Astrocyte of the spinal cord (primary cell): Measurements from ENCODE around the gene DUSP28.
"Not testable (repeated sequence)": the region's sequence is repeated elsewhere in the genome, so short reads cannot be mapped to it uniquely, and the experiment has no call there.

Experiments used
- DNase-seq: peaks from one replicate; pipeline ENCODE4 v3.0.0; 2011; ENCODE audit warnings: low read depth, low spot score
- H3K4me3 ChIP-seq: 2 replicates; pipeline ENCODE4 v1.5.1; 2011; ENCODE audit warnings: low read depth, mild to moderate bottlenecking, low read length, moderate library complexity
- CTCF ChIP-seq: IDR thresholded peaks from 2 replicates; pipeline ENCODE4 v1.5.1; 2012; ENCODE audit warnings: low read depth, mild to moderate bottlenecking, low read length, inconsistent platforms
- in situ Hi-C: cut with HindIII; loops from 2 replicates; pipeline ENCODE4 v1.10.0; 2017; ENCODE audit warnings: low sequenced_read_pairs

Gene DUSP28

GRCh38 chr2:240514631-240515030 is 45.5 kb upstream of the DUSP28 start:
- no peak overlapping the region for H3K4me3 ChIP-seq
- in situ Hi-C loops = no loop called here
- no peak for TF ChIP-seq CTCF
- no peak for DNase-seq

- TF ChIP-seq CTCF = no peak
- no peak overlapping the region for H3K4me3 ChIP-seq
- no peak for DNase-seq
- in situ Hi-C loops = no loop called here
Measured at GRCh38 chr2:240517342-240517741, 42.8 kb upstream of the DUSP28 start.

- H3K4me3 ChIP-seq = no peak overlapping the region
- in situ Hi-C loops = no loop called here
- no peak for DNase-seq
- no peak for TF ChIP-seq CTCF
Measured at GRCh38 chr2:240518981-240519380, 41.2 kb upstream of the DUSP28 start.

DNA sequence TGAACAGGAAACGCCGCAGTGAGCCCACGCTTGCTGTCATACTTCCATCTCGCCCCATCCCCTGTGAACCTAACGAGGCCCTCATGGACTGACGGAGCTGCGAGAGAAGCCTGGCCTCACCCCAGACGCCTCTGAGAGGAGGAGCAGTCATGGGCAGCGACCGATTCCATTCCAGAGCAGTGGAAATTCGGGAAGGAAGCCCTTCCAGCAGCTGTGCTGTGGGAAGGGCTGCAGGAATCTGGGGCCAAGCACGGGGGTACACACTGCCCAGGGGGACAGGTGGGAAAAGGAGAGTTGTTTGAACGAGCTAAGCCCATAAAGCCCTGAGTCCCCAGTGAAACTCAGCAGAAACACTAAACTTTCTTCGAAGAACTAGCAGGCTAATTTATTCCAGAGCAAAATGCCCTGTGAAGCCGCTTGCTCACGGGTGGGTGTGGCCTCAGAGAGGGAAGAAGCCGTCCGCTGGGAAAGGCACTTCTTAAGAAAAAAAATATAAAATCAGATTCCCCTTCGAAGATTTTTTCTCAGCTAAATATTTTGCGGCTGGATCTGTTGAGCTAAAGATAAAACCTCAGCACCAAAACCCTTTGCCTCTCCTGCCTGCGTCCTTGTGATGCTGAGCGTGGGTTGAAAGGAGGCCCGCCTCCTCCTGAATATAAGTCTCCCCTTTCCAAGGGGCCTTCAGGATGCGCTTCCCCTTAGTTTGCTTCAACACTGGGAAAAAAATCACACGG is 40.6 kb upstream of the DUSP28 start:
- in situ Hi-C loops = no loop called here
- H3K4me3 ChIP-seq = no peak overlapping the region
- TF ChIP-seq CTCF = no peak
- peak; percentile 14 for DNase-seq

GRCh38 chr2:240520130-240520973 is 39.8 kb upstream of the DUSP28 start:
- no peak for DNase-seq
- in situ Hi-C loops = no loop called here
- no peak for TF ChIP-seq CTCF
- H3K4me3 ChIP-seq = no peak overlapping the region

DNA sequence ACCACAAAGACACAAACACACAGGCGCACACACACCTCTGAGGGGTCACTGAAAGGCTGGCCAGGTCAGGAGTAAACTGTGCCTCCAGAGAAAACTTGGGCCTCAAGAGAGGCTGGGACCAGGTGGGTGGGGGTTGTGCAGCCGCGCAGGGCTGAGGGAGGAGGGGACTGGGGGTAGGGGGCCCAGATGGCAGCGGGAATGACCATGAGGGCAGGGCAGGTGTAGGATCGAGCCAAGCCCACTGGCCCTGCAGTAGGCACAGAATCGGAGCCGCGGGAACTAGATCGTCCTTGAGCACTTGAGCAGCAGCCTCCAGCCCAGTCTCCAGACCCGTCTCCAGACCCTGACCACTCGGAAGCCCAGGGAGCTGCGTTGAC is 39.2 kb upstream of the DUSP28 start:
- in situ Hi-C loops = no loop called here
- no peak for DNase-seq
- H3K4me3 ChIP-seq = no peak overlapping the region
- no peak for TF ChIP-seq CTCF

DNA sequence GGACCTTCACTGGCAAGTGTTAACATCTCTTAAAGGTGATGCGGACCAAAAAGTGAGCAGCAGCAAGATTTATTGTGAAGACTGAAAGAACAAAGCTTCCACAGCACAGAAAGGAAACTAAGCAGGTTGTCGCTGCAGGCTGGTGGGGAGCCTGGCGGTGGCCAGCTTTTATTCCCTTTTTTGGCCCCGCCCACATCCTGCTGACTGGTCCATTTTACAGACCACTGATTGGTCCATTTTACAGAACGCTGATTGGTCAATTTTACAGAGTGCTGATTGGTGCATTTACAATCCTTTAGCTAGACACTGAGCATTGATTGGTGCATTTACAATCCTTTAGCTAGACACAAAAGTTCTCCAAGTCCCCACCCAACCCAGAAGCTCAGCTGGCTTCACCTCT is 38.3 kb upstream of the DUSP28 start:
- in situ Hi-C loops, DNase-seq, H3K4me3 ChIP-seq: not testable (repeated sequence)
